Kidney glomerular epithelial cell (primary cell): ENCODE measurements around the gene RALGPS2.

Source experiments
- DNase-seq: peaks from one replicate; lab custom pipeline; 2025; lab: John Stamatoyannopoulos, UW

RALGPS2 gene

DNA sequence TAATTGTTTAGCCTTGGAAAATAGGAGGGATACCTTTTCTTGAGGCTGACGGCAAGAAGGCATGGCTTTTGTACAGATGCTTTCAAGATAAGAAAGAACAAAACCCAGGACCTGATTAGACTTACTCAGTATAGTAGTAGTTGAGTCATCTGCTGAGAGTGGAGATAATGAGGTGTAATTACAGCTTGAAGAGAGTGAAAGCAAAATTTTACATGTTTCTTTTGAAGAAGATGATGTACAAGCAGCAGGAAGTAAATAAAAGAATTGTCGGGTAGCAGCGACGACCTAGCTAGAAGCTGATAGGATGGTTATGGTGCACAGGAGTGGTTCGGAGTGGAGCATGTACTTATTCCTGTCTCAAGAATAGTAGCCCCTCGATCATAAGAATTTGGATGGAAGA lies 139.3 kb downstream of the RALGPS2 start:
- DNase-seq: no peak

GRCh38 chr1:178867670-178868069 lies 142.6 kb downstream of the RALGPS2 start:
- no peak for DNase-seq

- no peak for DNase-seq
Measured at GRCh38 chr1:178868706-178869105, 143.7 kb downstream of the RALGPS2 start.

DNA sequence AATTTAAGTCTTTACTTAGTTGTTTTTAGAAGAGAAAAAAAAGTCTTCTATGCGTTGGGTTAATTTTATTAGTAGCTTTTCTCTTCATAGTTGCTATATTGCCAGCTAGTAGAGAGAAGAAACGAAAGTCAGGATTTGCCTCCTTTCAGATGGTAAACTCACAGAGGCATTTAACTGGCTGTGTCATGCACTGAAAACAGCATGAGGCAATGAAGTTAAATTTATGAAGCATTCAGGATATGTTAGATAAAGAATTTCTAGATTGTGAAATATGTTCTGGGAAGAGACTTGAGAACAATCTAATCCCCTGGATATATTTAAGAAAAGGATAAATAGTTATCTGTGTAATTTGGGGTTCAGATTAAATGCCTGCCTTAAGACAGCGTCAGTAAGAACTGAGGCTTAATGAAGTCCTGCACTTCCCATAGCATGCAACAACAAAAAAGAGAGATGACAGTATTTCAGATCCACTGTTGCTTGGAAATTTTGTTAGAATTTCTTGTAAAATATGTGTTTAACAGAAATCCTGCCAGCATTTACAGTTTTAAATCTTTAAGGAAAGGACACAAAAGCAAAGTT lies 144.2 kb downstream of the RALGPS2 start:
- DNase-seq: peak; percentile 40

DNA sequence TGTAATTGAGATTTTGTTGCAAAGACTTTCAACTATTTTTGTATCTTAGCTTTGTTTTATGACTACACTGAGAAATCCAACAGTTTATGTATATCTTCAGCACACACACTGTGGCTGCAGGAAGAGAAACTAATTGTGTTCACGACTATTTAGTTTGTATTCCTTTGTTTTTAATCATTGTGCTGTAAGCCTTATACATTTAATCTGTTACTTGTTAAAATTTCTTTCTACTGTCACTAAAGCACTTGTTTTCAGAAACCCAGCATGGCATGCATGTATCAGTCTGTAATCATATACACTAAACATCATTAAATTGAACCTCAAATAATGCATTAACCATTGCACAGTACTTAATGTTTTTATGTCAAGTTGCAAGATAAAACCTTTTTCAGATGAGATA lies 145.2 kb downstream of the RALGPS2 start:
- DNase-seq: no peak

DNA sequence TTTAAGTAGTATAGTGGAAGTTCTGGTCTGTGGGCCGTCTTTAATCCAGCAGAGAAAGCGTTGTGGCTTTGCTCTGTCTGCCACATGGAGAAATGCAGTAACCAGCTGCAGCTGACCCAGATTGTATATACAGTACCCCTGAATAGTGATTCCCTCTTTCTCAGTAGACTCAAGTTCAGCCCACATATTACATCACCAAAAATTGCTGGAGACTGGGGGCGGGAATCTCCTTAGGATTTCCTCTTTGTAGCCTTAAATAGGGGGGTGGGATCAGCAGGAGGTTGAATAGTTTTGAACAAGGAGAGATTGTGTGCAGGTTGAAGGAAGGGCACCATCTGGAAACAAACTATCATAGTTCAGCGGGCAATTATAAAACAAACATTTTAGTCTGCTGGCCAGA lies 145.9 kb downstream of the RALGPS2 start, which contains the start of gene ANGPTL1:
TSS of gene ANGPTL1 (minus strand) at position 134 of the 400 bp plus-strand sequence. CDS start 5,301 bp downstream, outside the sequence.
- no peak for DNase-seq

- peak; percentile 18 for DNase-seq
Measured at GRCh38 chr1:178871551-178872320, 146.7 kb downstream of the RALGPS2 start.

DNA sequence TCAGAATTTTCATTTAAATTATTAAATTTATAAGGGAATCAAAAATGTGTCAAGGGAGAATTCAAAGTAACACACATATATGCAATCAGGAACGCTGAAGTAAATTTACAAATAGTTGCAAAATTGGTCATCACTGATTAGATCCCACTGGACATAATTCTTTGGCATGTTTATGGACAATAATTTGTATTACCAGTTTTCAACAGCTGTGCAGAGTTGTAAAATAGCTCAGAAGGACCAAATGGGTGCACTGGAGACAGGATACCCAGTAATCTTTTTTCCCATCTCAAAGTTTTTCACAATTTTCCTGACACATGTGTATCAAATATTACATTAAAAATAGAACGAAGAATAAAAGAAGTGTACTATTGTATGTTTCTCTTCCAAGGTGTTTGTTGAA lies 149.9 kb downstream of the RALGPS2 start:
- DNase-seq: no peak

DNA sequence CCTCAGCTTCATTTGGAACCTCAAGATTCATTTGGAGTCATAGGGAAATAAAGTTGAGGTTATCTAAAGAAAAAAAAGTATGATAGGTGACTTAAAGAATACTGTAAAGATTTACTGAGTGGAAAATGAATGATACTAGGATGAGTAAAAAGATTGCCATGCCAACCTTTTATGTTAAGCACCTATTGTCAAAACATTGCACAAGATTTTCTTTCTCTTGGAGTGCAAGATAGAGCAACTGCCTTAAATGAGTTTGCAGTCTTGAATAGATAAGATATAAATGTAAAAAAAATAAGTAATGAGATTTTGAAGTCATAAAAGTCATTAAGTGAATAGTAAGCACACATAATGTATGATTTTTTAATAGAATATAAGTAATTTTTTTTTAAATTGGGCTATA lies 150.9 kb downstream of the RALGPS2 start:
- DNase-seq: no peak

GRCh38 chr1:178877896-178878295 lies 152.9 kb downstream of the RALGPS2 start:
- DNase-seq: no peak

- DNase-seq: no peak
Measured at GRCh38 chr1:178881950-178882349, 156.9 kb downstream of the RALGPS2 start.

DNA sequence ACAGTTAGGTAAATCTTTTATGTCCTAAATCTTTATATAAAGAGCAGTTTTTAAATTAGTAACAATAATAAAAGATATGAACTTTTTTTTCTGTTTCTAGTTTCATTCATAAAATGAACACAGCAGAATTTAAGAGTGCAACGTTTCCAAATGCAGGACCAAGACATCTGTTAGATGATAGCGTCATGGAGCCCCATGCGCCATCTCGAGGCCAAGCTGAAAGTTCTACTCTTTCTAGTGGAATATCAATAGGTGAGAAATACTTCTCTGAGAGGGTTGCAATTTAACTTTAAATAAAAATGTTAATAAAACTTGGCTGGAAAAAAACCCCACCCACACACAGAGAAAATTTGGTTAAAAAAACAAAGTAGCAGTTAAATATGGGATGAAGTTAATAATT lies 160.8 kb downstream of the RALGPS2 start:
- DNase-seq: no peak

GRCh38 chr1:178886551-178886950 lies 161.5 kb downstream of the RALGPS2 start:
- DNase-seq: no peak

DNA sequence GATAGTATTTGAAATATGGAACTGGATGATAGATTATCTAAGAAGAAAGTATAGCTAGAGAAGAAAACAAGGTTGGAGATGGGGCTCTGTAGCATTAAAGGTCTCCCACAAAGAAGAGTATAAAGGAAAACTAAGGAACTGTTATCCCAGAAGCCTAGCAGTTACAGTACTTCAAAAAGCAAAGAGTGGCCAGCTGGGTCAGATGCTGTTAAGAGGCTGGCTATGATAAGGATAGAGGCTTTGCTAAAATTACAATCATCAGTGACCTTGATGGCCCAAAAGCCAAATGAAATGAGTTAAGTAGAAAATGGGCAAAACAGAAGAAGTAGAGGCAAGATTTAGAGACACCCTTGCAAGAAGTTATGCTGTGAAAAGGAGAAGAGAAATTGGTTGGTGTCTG lies 170.9 kb downstream of the RALGPS2 start:
- no peak for DNase-seq

GRCh38 chr1:178898401-178898800 lies 173.4 kb downstream of the RALGPS2 start:
- DNase-seq: no peak

DNA sequence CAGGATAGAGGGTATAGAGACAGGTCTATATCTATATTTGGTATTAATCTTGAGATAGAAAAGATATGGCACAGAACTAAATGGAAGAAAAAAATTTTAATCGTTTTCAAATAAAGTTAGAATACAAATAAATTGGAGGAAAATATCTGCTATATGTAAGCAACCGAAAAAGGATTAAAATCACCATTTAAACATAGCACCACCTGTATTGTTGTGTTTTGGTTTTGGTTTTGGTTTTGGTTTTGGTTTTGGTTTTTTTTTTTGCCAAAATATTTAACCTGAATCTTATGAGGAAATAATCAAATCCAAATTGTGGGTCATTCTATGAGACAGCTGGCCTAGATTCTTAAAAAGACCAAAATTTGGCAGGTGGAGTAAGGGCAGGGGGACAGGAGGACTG lies 174.4 kb downstream of the RALGPS2 start:
- no peak for DNase-seq

GRCh38 chr1:178901482-178902125 lies 176.6 kb downstream of the RALGPS2 start:
- DNase-seq: no peak

DNA sequence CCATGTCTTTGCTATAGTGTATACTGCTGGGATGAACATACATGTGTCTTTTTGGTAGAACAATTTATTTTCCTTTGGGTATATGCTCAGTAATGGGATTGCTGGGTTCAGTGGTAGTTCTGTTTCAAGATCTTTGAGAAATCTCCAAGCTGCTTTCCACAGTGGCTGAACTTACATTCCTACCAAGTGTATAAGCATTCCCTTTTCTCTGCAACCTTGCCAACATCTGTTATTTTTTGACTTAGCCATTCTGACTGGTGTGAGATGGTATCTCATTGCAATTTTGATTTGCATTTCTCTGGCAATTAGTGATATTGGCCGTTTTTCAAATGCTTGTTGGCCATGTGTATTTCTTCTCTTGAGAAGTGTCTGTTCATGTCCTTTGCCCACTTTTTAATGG lies 183.3 kb downstream of the RALGPS2 start:
- no peak for DNase-seq

DNA sequence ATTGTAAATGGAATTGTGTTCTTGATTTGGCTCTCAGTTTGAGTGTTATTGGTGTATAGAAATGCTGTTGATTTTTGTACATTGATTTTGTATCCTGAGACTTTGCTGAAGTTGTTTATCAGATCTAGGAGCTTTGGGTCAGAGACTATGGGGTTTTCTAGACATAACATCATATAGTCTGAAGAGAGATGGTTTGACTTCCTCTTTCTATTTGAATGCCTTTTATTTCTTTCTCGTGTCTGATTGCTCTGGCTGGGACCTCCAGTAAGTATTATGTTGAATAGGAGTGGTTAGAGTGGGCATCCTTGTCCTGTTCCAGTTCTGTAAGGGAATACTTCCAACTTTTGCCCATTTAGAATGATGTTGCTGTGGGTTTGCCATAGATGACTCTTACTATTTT lies 185.0 kb downstream of the RALGPS2 start:
- no peak for DNase-seq

- DNase-seq: no peak
Measured at GRCh38 chr1:178912597-178912996, 187.6 kb downstream of the RALGPS2 start.

- no peak for DNase-seq
Measured at GRCh38 chr1:178916448-178917174, 191.6 kb downstream of the RALGPS2 start.

DNA sequence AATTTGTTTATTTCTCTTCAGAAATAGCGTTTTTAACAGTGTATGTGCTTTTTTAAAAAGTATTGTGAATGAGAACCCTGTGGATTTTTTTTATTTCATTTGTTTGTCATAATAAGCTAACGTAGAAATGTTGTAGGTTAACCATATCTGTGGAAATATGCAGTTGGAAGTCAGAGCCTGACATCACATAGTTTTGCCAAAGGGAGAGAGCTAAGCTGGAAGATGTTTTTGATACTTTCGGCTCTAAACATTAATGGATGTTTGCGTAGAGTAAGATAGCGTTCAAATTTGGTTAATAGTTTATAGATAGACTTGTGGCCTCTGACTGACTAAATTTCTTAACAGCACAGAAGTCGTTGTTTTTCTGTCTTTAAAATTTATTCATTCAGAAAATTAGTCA lies 193.3 kb downstream of the RALGPS2 start:
- no peak for DNase-seq

GRCh38 chr1:178918955-178919354 lies 193.9 kb downstream of the RALGPS2 start:
- DNase-seq: no peak
